Activated CD8-positive, alpha-beta memory T cell treated with anti-CD3 and anti-CD28 coated beads for 24 hours (primary cell): ENCODE results near the gene GJA8.
"Not testable (repeated sequence)": the region's sequence is repeated elsewhere in the genome, so short reads cannot be mapped to it uniquely, and the experiment has no call there.

Experiments used
- DNase-seq: peaks from one replicate; pipeline ENCODE4 v3.0.0-alpha.2; 2020

The GJA8 gene

DNA sequence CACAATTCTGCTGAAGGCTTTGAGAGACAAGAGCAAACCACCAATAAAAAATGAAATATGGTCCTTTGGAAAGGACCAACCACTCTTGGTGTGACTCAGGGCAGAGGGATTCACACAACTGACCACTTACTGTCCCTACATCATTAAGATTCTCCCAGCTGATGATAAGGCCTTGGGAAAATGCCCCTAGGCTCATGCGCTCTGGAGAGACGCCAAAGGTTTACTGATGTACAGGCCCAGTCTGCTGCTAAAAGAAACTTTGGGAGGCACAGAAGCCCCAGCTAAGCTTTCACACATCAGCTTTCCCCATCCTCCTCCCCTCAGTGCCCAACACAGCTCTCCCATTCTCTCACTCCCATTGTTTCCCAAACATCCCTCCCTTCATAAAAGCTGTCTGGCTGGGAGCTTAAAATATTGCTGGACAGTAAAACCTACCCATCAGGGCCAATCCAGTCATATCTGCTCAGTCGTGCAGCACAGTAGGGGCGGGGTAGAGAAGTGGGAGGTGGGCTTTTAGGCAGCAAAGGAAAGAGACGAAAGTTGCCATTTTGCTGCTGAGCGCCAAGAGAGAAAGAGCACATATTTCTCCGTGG lies at the start of gene GJA8:
Gene GJA8, plus strand, starts transcription at position 543 of the 593 bp plus-strand sequence. CDS start 5,161 bp downstream, outside the sequence.
- no peak for DNase-seq

DNA sequence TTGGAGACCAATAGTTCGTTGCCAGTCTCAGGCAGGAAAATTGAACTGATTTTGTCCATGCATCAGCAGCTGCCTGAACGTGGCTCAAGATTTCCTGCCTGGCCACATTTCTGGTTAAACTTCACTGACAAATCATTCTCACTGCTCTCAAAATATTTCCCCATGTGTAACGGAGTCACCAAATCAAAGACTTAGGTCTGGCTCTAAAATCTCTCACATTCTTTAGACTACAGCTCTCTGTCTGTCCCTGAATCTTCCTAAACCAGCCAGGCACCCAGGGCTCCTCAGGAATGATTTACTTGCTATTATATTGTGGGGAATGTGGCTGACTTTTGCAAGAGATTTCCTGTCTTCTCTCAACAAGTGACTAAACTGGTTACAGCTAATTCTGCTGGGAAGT lies 49.2 kb upstream of the GJA8 start:
- no peak for DNase-seq

GRCh38 chr1:147854989-147855388 lies 47.6 kb upstream of the GJA8 start:
- DNase-seq = not testable (repeated sequence)

DNA sequence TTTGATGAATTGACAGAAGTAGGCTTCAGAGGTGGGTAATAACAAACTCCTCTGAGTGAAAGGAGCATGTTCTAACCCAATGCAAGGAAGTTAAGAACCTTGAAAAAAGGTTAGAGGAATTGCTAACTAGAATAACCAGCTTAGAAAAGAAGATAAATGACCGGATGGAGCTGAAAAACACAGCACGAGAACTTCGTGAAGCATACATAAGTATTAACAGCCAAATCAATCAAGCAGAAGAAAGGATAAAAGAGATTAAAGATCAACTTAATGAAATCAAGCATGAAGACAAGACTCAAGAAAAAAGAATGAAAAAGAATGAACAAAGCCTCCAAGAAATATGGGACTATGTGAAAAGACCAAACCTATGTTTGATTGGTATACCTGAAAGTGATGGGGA lies 46.6 kb upstream of the GJA8 start:
- DNase-seq = not testable (repeated sequence)

- not testable (repeated sequence) for DNase-seq
Measured at GRCh38 chr1:147867204-147867603, 35.4 kb upstream of the GJA8 start.

- DNase-seq = no peak
Measured at GRCh38 chr1:147878022-147878421, 24.6 kb upstream of the GJA8 start.

GRCh38 chr1:147879911-147880310 lies 22.7 kb upstream of the GJA8 start:
- DNase-seq = no peak

GRCh38 chr1:147882535-147882934 lies 20.1 kb upstream of the GJA8 start:
- no peak for DNase-seq

DNA sequence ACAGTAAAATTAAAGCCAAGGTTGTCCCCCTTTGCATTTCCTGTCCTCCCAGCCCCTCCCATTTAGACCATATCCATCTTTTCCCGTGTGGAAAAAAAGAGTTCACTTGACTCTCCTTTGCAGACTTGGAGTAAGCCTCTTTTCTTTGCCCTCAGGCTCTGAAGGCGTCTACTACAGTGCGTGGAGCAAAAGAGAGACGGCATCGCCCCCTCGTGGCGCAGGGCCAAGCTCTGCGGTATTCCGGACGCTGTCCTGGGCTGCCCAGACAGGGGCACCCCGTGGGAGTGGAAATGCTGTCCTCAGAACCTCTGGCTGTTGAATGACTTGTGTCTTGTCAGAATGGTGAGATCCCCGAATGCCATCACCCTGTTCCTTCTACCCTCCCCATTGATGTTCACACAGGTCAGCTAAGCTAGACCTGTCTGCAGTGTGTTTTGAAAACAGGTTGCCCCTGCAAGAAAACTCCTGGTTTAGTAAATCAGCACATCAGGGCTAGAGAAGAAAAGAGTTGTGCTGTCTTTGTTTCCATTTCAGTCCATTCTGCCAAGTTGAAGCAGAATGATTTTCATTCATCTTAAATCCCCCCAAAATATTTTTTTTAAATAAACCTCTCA lies 12.3 kb upstream of the GJA8 start:
- peak; percentile 83 for DNase-seq

- DNase-seq = no peak
Measured at GRCh38 chr1:147891088-147891487, 11.5 kb upstream of the GJA8 start.

DNA sequence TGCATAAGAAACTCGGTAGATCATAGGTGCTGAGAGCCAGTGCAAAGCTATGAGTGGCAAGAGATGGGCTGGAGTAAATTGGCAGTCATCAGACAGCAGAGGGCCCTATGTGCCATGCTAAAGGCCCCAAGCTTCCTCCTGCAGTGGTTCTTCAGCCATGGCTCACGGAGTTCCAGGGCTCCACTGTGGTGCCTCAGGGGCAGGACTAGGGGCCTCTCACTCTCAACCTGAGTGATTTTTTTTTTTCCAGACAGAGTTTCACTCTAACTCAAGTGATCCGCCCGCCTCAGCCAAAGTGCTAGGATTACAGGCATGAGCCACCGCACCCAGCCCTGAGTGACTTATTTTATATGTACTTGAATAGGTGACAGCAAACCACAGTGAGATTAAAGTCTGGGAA lies 10.4 kb upstream of the GJA8 start:
- DNase-seq = no peak

DNA sequence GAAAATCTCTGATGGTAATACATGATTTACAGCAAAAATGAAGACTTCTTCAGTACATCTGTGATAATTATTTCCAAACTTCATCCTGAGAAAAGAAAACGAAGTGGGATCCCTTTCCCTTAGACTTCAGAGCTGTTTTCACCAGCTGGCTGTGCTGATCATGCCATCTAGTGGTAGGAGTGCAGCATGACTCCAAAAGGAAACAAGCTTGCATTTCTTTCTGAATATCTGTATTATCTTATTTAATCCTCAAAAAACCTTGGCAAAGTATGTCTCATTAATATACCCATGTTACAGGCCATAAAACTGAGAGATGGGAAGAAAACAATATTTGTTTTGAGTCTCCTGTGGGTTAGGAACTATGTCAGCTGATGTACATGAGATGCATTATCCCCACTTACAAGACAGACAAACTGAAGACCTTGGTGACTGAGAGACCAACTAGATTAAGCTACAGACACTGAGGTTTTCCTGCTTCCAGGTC lies 9.8 kb upstream of the GJA8 start:
- no peak for DNase-seq

DNA sequence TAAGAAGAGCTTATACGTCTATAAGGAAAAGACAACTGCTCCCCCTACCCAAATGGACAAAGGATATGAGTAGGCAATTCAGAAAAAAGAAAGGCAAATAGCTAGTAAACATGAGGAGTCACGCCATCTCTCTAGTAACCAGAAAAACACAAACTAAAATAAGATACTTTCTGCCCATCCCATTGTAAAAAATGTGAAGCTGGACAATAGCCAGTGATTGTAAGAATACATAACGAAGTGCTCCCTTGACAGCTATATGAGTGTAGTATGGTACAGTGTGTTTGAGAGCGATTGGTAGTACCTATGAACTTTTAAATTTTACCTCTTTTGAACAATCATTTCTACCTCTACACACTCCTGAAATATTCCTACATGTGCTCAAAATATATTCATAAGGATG lies 7.5 kb upstream of the GJA8 start:
- no peak for DNase-seq

DNA sequence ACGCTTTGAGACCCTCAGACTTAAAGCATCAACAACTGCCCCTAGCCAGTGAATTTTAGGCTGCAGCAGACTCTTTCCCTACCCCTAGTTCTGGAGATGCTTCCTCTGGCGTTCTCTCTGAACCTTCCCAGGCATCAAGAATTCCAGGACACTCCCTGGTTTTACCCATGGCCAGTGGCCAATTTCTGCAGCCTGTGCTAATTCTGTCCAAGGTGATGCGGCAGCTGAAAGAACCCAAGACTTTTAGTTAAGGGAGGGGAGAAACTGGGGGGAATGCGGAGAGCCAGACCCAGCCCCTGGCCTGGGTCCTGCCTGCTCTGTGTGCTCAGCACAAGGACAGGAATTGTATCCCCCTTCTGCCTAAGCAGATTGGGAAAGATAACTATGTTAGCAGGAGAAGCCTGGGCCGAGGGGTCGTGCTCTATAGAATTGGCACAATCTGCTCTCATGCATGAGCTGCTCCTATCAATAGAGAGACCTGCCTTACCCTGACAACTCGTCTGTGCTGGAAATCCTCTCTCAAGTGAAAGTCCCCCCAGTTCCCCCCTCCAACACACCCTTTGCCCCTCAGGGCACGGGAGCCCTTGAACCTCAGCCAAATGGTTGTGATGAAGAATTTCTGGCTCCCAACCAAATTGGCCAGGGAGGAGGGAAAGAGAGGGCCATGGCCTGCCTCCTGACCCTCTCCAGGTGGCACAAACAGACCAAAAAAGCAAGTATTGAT lies 5.4 kb upstream of the GJA8 start:
- DNase-seq = no peak

DNA sequence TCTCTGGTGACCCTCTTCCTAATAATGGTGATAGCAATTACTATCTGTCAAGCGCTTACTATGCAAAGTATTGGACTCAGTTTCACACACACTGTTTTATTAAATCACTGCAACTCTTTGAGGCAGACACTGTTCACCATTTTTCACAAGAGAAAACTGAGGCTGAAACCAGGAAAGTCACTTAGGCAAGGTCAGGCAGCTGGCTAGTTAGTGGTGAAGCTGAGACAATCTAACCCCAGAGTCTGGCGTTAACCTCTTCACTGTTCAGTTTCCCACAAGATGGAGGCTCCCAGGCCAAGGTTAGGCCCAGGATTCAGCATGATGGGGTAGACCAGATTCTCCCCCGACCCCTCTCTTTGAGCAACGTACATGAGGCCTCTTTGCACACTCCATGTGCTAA lies 4.8 kb upstream of the GJA8 start:
- no peak for DNase-seq

DNA sequence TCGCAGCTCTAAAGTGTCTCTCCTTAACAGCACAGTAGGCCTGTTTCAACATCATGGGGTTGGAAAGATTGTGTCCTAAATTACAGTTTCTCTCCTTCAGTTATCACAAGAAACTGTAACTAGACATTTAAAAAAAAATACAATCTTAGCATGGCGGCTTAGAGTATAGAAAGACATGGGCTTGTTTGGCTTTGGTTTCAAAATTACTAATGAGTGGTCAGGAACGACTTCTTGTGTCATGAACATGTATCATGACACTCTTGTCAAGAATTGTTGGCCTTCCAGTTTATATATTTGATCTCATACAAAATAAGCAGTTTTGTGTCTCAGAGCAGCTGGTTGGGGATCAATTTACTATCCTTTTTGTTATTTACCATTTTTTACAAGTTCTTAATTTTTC lies 2.1 kb downstream of the GJA8 start:
- DNase-seq = no peak

GRCh38 chr1:147907786-147908509 lies 5.4 kb downstream of the GJA8 start:
- no peak for DNase-seq

DNA sequence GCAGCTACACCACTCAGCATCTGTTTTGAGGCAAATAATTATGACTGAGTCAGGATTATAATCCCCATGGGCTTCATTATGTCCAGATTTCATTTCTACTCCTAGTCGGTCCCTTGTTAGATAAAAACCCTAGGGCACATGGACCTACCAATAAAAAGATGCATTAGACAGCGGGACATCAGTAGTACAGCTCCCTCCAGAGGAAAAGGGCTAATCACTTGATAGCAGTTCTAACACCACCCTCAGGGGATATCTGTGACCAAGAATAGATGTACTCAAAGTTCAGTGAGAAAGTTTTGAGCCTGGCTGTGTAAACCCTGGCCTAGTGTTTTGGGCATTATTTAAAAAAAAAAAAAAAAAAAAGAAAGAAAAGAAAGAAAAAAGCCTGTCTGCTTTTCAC lies 10.0 kb downstream of the GJA8 start:
- DNase-seq = no peak

DNA sequence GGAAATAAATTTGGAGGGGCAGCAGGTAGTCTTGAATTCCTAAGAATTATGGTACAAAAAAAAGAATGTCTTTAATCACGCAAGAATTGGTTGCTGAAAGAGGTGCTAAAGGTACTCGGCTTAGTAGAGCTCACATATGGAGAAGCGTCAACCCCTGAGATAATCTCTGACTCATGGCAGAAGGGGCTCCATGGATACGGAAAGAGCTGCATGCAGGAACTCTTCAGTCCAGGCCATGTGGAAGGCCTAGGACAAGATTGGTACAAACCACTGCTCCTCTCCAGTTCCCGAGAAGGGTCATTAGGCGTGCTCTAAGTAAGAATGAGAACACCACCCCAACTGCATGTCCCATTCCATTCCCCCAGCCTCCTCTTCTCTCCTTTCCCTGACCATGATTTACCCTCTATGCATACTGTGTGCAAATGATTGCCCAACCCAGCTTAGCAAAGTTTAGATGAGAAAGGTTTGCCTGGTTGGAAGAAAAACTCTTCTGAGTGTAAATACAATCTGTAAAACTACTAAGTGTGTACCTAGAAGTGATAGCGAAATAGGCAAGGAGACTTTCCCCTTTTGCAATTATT lies 10.9 kb downstream of the GJA8 start:
- no peak for DNase-seq

- DNase-seq = no peak
Measured at GRCh38 chr1:147919896-147920295, 17.3 kb downstream of the GJA8 start.

DNA sequence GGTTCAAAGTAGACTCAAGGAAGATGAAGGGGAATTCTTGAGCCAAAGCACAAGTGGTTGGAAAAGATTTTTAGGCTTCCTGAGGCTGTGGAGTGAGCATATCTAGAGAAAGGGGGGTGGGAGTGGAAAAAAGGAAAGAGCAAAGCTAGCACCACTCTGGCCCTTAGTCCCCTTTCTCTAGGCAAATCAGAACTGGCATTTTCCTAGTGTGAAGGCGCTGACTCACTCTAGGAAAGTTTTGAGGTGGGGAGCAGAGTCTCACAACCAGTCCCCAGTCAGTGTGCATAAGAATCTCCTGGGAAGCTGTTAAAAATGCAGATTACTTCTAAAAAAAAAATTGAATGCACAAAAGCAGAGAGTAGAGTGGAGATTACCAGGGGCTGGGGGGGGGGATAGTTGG lies 22.2 kb downstream of the GJA8 start:
- no peak for DNase-seq

DNA sequence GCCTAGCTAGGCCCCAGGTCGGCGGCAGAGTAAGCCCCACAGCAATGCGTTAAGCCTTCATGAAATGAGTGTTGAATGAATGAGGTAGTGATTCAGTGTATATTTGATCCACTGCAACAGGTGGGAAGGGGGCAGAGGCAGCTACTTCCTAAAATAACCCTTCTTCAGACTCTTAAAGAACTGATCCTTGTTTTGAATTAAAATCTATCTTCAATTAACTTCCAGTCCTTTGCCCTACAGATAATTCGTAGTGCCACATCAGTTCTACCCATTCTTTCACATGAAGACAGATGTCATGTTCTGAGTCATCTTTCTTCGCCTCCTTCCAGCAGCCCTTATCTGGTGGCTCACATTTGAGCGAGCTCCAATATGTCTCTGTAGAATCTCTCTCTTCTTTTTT lies 24.6 kb downstream of the GJA8 start:
- DNase-seq = not testable (repeated sequence)

GRCh38 chr1:147927689-147928088 lies 25.1 kb downstream of the GJA8 start:
- not testable (repeated sequence) for DNase-seq
